ELR (cell line): ENCODE measurements around the gene PQBP1.
A peak's percentile ranks its signal among the peaks of the same experiment; 100 is the strongest.

Source experiments
- DNase-seq: peaks from one replicate; pipeline ENCODE4 v3.0.0-alpha.2; 2015; ENCODE audit warnings: low read depth

The PQBP1 gene

GRCh38 chrX:48923771-48924170 is 26.0 kb downstream of the PQBP1 start:
- no peak for DNase-seq

GRCh38 chrX:48924270-48924669 is 26.5 kb downstream of the PQBP1 start:
- no peak for DNase-seq

DNA sequence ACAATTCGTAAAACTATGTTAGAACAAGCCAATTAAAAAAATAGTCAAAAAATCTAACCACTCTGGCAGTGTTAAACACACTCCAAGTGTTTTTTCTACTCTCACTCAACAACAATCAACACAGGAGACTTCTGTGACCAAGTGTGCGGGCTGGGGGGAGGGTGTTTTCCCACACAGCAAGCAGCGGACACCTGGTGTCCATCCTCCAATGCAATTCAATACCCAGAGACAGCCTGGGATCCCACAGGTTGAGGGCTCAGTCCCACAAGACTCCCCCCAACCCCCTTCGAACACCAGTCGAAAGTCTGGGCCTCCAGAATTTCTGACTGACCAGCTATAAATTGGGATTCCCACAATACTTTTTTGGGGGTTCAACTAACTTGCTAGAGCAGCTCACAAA is 29.4 kb downstream of the PQBP1 start:
- DNase-seq, result no peak

DNA sequence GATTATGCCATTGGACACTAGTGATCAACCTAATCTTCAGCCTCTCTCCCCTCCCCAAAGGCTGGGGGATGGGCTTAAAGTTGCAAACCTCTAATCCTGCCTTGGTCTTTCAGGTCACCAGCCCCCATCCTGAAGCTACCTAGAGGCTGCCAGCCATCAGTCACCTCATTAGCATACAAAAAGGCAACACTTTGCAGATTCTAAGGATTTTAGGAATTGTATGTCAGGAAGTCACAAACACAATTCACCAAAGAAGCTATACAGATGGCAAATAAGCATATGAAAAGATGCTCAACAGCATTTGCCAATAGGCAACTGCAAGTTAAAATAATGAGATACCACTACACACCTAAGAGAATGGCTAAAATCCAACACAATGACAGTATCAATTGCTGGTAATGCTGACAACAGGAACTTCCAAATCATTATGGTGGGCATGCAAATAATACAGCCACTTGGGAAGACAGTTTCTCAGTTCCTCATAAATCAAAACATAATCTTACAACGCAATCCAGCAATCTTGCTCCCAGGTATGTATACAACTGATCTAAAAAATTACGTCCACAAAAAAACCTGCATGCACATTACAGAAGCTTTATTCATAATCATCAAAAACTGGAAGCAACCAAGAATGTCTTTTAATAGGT is 30.1 kb downstream of the PQBP1 start:
- no peak for DNase-seq

GRCh38 chrX:48933757-48934156 is 36.0 kb downstream of the PQBP1 start:
- no peak for DNase-seq

GRCh38 chrX:48934581-48935300 is 37.0 kb downstream of the PQBP1 start:
- DNase-seq, result no peak

- DNase-seq, result no peak
Observed at GRCh38 chrX:48935301-48935670, 37.6 kb downstream of the PQBP1 start.

GRCh38 chrX:48936429-48937053 is 38.8 kb downstream of the PQBP1 start:
- DNase-seq, result no peak

GRCh38 chrX:48937054-48937907 is 39.6 kb downstream of the PQBP1 start:
- DNase-seq, result peak; percentile 3

DNA sequence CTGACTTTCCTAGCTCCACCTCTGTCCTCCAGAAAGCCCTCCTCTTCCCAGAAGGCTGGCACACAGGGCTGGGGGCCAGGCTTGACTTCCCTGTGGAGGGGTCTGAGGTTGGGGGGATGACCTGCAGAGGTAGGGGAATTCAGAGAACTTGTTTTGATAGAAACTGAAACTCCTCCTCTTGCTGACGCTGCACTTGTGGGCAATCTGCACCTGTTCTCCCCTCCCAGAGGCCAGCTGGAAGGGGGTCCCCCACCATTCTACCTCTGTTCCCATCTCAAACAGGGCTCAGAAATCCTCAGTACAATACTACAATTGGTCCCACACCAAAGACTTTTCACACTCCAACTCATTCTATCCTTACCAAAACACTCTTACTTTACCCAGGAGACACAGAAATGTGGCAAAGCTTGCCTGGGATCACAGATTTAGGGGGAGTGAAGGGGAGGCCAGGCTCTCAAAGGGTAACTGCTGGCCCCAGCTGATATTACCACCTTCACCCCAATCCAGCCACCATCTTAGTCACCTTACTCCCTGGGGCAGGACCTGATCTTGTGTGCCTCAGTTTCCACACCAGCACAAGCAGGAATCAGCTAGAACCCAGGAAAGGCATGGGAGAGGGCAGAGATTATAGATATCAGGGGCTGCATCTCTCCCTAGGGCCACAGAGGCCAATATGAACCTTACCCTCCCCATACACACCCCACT is 41.1 kb downstream of the PQBP1 start:
- no peak for DNase-seq

DNA sequence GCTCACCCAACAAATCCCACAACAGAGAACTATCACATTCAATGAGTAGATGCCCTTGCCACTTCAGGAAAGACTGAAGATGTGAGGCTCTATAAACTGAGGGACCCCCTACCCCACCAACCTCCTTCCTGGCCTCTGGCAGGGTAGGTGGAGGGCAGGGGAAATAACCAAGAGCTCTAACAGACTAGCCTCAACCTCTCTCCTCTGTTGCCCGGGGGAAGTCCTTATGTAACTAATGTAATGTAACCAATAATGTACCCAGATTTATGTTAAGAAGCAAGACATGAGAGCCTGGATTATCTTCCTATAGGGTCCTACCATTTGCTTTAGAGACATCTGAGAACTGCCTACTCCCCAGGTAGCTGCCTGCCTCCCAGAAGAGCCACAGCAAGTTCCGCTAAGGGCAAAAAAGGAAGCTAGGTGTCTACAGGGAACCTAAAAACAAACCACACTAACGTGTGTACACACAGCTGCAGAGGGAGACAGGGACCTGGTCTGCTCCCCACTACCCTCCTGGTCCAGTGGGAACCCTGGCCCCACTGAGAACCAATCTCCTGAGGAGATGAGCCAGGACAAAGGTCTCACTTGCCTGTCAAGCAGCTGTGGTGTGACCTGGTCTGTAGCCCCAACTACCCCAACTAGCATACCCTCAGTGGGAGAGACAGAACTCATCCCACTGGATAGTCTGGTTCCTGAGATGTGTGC is 41.9 kb downstream of the PQBP1 start:
- DNase-seq, result no peak

- DNase-seq, result no peak
Observed at GRCh38 chrX:48940404-48940955, 42.8 kb downstream of the PQBP1 start.

- no peak for DNase-seq
Observed at GRCh38 chrX:48942895-48943294, 45.2 kb downstream of the PQBP1 start.

- DNase-seq, result peak; percentile 62
Observed at GRCh38 chrX:48945517-48946348, 48.0 kb downstream of the PQBP1 start.

GRCh38 chrX:48948589-48948988 is 50.9 kb downstream of the PQBP1 start:
- no peak for DNase-seq
